Stomach (tissue), 9 donors: ENCODE measurements around the gene SAXO1. TPM values are rescaled to one million over a fixed set of nuclear protein-coding genes. Genes with fewer than 3 reads are reported as not detected.

Experiments used
- DNase-seq, 2 donors: peaks; one replicate each; pipeline versions ENCODE4 v3.0.0 to v3.0.0-alpha.2; 2013 to 2019
- H3K27ac ChIP-seq, 5 donors: fragments of 200-600 bp in 4 of 5; sonication (generic) in 4 of 5; one replicate each; pipeline ENCODE4 v1.5.1; 2013 to 2019; ENCODE audit warnings: mild to moderate bottlenecking in 1 of 5, moderate library complexity in 1 of 5
- H3K27me3 ChIP-seq, 3 donors: fragments of 200-600 bp; sonication (generic); one replicate each; pipeline ENCODE4 v1.5.1; 2017 to 2019; ENCODE audit warnings: mixed run types in 1 of 3
- H3K36me3 ChIP-seq, 4 donors: fragments of 200-600 bp; sonication (generic); 1 replicate in 3 of 4; 2 replicates in 1 of 4; pipeline ENCODE4 v1.5.1; 2016 to 2019
- H3K4me1 ChIP-seq, 4 donors: fragments of 200-600 bp; sonication (generic); one replicate each; pipeline ENCODE4 v1.5.1; 2016 to 2019
- H3K4me3 ChIP-seq, 4 donors: fragments of 200-600 bp; sonication (generic) in 3 of 4; one replicate each; pipeline ENCODE4 v1.5.1; 2016 to 2019; ENCODE audit warnings: mild to moderate bottlenecking in 1 of 4
- H3K9me3 ChIP-seq, 4 donors: fragments of 200-600 bp; sonication (generic); one replicate each; pipeline ENCODE4 v1.5.1; 2016 to 2019
- CTCF ChIP-seq, 7 experiments: fragments of 450-650 bp in 4 of 7; fragments of 200-600 bp in 3 of 7; sonication (generic) in 3 of 7; IDR thresholded peaks; one replicate each; pipeline ENCODE4 v1.5.1; 2016 to 2019; ENCODE audit warnings: antibody characterized with exemption in 7 of 7, control low read depth in 2 of 7, mild to moderate bottlenecking in 1 of 7
- EP300 ChIP-seq: sonication (generic); formaldehyde crosslinking; IDR thresholded peaks from one replicate; pipeline ENCODE4 v1.6.1; 2017; ENCODE audit warnings: antibody characterized with exemption
- POLR2A ChIP-seq, 4 donors: fragments of 450-650 bp; IDR thresholded peaks; one replicate each; pipeline ENCODE4 v1.6.1; 2016; ENCODE audit warnings: antibody characterized with exemption in 4 of 4, control low read depth in 2 of 4, mild to moderate bottlenecking in 1 of 4, moderate library complexity in 1 of 4
- POLR2AphosphoS5 ChIP-seq, 3 donors: sonication (generic); formaldehyde crosslinking; IDR thresholded peaks; one replicate each; pipeline ENCODE4 v1.6.1; 2016; ENCODE audit warnings: antibody characterized with exemption in 3 of 3
- WGBS, 5 donors: extraction: QIAGEN DNeasy Blood & Tissue Kit in 3 of 5; methylation state at CpG; one replicate each; pipeline versions ENCODE4 v1.1.5 to v1.1.7; 2013 to 2018; 5-methylcytosine and 5-hydroxymethylcytosine counted together
- intact Hi-C: fragments of 100-400 bp; cut with DNase I; formaldehyde crosslinking; loops from one replicate; pipeline ENCODE4 v1.15.1; 2023; ENCODE audit warnings: low total_unique reads
- polyA plus RNA-seq, 3 donors: library from polyadenylated mRNA; stranded (reverse); fragments of 200-250 nt; gene quantifications; one replicate each; pipeline ENCODE4 v1.2.3, GENCODE V29; 2013
- total RNA-seq, 5 donors: library from RNA; depleted of rRNA; stranded (reverse); fragments of >200 nt; gene quantifications; one replicate each; pipeline versions ENCODE4 v1.1.0 to v1.2.3, GENCODE V29; 2014 to 2016
- donor health status: healthy with polysubstance abuse.
- donor health status: Bipolar disorder and iron deficiency.
- donor health status: healthy.

SAXO1 gene
- total and polyA plus RNA-seq, 8 donors = 0.03 to 4.7 (median 0.12) TPM; not detected in 4

GRCh38 chr9:18905883-18906629, 127.0 kb downstream of the SAXO1 start:
- Histone ChIP-seq H3K27ac (no peak overlapping the region), H3K4me1 (peaks cover 0 to 14% (median 7%) of the 10 kb centered on the region in 4 donors), H3K27me3 (no peaks in the 10 kb centered on the region), H3K36me3 (peaks cover 0 to 4% (median 0%) of the 10 kb centered on the region in 4 donors), H3K4me3 (no peak overlapping the region), H3K9me3 (peaks cover 0 to 9% (median 0%) of the 10 kb centered on the region in 4 donors)
- no peak for DNase-seq
- 84 to 95% (median 93%) methylated on average over 9 of the region's 9 CpGs for WGBS, 5 donors
- intact Hi-C loops = no loop called here
- TF ChIP-seq POLR2AphosphoS5 (IDR thresholded peaks at IDR 0.05) (no peak), CTCF (IDR thresholded peaks at IDR 0.05) (no peak), EP300 (no peak), POLR2A (IDR thresholded peaks at IDR 0.05) (no peak)

- peaks cover 0 to 4% (median 0%) of the 10 kb centered on the region in 4 donors for H3K36me3 ChIP-seq
- H3K27me3 ChIP-seq = no peaks in the 10 kb centered on the region
- peaks cover 0 to 15% (median 0%) of the 10 kb centered on the region in 4 donors for H3K9me3 ChIP-seq
- no peak for DNase-seq
- H3K27ac ChIP-seq = no peak overlapping the region
- H3K4me1 ChIP-seq = peaks cover 0 to 14% (median 5%) of the 10 kb centered on the region in 4 donors
- TF ChIP-seq POLR2AphosphoS5 (IDR thresholded peaks at IDR 0.05) = no peak
- no peak for TF ChIP-seq POLR2A (IDR thresholded peaks at IDR 0.05)
- no peak for TF ChIP-seq EP300
- no peak for TF ChIP-seq CTCF (IDR thresholded peaks at IDR 0.05)
- intact Hi-C loops = no loop called here
- WGBS, 5 donors = 84 to 94% (median 90%) methylated on average over 10 to 11 of the region's 11 CpGs
- H3K4me3 ChIP-seq = no peak overlapping the region
Measured at GRCh38 chr9:18905028-18905882, 127.8 kb downstream of the SAXO1 start.

DNA sequence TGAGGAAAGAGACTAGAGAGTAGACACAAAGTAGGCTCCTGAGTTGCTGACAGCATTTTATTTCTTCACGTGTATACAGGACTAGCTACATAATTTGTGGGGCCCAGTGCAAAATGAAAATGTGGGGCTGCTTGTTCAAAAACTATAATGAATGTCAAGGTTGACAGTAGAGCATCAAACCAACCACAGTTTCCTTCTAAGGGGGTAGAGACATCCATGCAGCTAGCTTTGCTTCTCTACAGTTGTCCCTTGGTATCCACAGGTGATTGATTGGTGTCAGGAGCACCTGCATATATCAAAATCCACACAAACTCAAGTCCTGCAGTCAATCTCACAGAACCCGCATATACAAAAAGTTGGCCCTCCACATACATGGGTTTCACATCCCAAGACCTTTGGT, 129.6 kb downstream of the SAXO1 start:
- H3K27ac ChIP-seq = no peak overlapping the region
- H3K4me3 ChIP-seq = no peak overlapping the region
- H3K36me3 ChIP-seq = peaks cover 0 to 4% (median 0%) of the 10 kb centered on the region in 4 donors
- TF ChIP-seq CTCF (IDR thresholded peaks at IDR 0.05) (no peak), EP300 (no peak), POLR2AphosphoS5 (IDR thresholded peaks at IDR 0.05) (no peak), POLR2A (IDR thresholded peaks at IDR 0.05) (no peak)
- intact Hi-C loops = no loop called here
- H3K27me3 ChIP-seq = no peaks in the 10 kb centered on the region
- no peaks in the 10 kb centered on the region for H3K4me1 ChIP-seq
- DNase-seq = no peak
- 89 to 96% (median 93%) methylated on average over 2 of the region's 2 CpGs for WGBS, 5 donors
- peaks cover 0 to 15% (median 0%) of the 10 kb centered on the region in 4 donors for H3K9me3 ChIP-seq

GRCh38 chr9:18896531-18897179, 136.4 kb downstream of the SAXO1 start:
- no peak overlapping the region for H3K27ac ChIP-seq
- DNase-seq = no peak
- intact Hi-C loops = no loop called here
- H3K4me3 ChIP-seq = no peak overlapping the region
- no peak for TF ChIP-seq CTCF (IDR thresholded peaks at IDR 0.05)
- TF ChIP-seq EP300 = no peak
- no peak for TF ChIP-seq POLR2AphosphoS5 (IDR thresholded peaks at IDR 0.05)
- no peak for TF ChIP-seq POLR2A (IDR thresholded peaks at IDR 0.05)
- peaks cover 0 to 10% (median 5%) of the 10 kb centered on the region in 4 donors for H3K36me3 ChIP-seq
- 80 to 97% (median 92%) methylated on average over 1 to 2 of the region's 2 CpGs for WGBS, 5 donors
- peaks cover 0 to 37% (median 13%) of the 10 kb centered on the region in 4 donors for H3K9me3 ChIP-seq
- no peaks in the 10 kb centered on the region for H3K27me3 ChIP-seq
- H3K4me1 ChIP-seq = no peaks in the 10 kb centered on the region
